H1 (cell line): Measurements from ENCODE around the gene TOMM40. TPM values are rescaled to one million over a fixed set of nuclear protein-coding genes. Genes with fewer than 3 reads are reported as not detected.

ENCODE experiments used
- CBX5 ChIP-seq: fragments of 300-800, 300-1000 bp; sonication (generic); IDR thresholded peaks from 2 replicates; pipeline ENCODE4 v1.7.1; 2016; ENCODE audit warnings: antibody characterized with exemption, low read length, low read depth
- PHF8 ChIP-seq: fragments of 200-600 bp; sonication (generic); conservative IDR thresholded peaks from 2 replicates; pipeline ENCODE4 v1.7.1; 2012; ENCODE audit warnings: low read depth, mild to moderate bottlenecking, inconsistent platforms, low read length, moderate library complexity
- TCF12 ChIP-seq: IDR thresholded peaks from 2 replicates; pipeline ENCODE4 v1.6.1; 2011; ENCODE audit warnings: low read depth, mild to moderate bottlenecking, low read length
- polyA plus RNA-seq, 7 experiments: library from polyadenylated mRNA; depleted of rRNA in 3 of 7; stranded (reverse) in 5 of 7; unstranded in 2 of 7; fragments of >200 nt in 5 of 7; fragments of 200-250 nt in 2 of 7; gene quantifications; 1 replicate in 5 of 7; 2 replicates in 1 of 7; 4 replicates in 1 of 7; pipeline versions ENCODE4 v1.2.1 to v1.2.3, GENCODE V29; 2011 to 2013; ENCODE audit warnings: missing spikeins in 2 of 7, mixed read lengths in 2 of 7
- total RNA-seq: library from RNA; stranded (reverse); fragmentation: NEBNext Ultra II Directional; extraction: Animal tissue kit (Norgen Biotek cat#: 25700); gene quantifications from 2 replicates; pipeline ENCODE4 v1.2.1, GENCODE V29; 2021
- TF ChIP-seq, protein P1 (sequence below): IDR thresholded peaks from 2 replicates; pipeline ENCODE4 v1.6.1; 2011; ENCODE audit warnings: low read length, improper control_type of control experiment
- TF ChIP-seq, protein P2 (sequence below): fragments of 300-600 bp; sonication (generic); IDR thresholded peaks from 2 replicates; pipeline ENCODE4 v1.7.1; 2012; ENCODE audit warnings: low read length, moderate library complexity, mild to moderate bottlenecking, inconsistent platforms; ENCODE audit not compliant: insufficient replicate concordance

The TOMM40 gene
- total and polyA plus RNA-seq, 2 of the 8 experiments (the other 6 are each of a cell fraction or from before 2014, with no cell fraction given), result 154 to 179 TPM

DNA sequence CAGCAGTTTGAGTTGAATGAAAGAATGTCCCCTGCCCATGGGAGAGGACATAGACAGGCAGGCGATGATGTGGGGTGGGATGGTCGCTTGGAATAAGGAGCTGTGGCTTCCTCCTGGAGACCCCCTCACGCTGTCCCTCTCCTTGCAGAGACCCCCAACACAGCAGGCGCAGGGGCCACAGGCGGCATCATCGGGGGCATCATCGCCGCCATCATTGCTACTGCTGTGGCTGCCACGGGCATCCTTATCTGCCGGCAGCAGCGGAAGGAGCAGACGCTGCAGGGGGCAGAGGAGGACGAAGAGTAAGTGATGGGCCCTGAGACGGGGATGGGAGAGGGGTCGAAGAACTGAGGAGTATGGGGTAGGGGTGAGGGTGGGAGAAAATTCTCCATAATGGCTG lies 9.0 kb upstream of the TOMM40 start (continued):
- TF ChIP-seq, protein P1, sequence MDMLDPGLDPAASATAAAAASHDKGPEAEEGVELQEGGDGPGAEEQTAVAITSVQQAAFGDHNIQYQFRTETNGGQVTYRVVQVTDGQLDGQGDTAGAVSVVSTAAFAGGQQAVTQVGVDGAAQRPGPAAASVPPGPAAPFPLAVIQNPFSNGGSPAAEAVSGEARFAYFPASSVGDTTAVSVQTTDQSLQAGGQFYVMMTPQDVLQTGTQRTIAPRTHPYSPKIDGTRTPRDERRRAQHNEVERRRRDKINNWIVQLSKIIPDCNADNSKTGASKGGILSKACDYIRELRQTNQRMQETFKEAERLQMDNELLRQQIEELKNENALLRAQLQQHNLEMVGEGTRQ, result no peak
- TF ChIP-seq PHF8, result no peak
- no peak for TF ChIP-seq TCF12
- TF ChIP-seq, protein P2, sequence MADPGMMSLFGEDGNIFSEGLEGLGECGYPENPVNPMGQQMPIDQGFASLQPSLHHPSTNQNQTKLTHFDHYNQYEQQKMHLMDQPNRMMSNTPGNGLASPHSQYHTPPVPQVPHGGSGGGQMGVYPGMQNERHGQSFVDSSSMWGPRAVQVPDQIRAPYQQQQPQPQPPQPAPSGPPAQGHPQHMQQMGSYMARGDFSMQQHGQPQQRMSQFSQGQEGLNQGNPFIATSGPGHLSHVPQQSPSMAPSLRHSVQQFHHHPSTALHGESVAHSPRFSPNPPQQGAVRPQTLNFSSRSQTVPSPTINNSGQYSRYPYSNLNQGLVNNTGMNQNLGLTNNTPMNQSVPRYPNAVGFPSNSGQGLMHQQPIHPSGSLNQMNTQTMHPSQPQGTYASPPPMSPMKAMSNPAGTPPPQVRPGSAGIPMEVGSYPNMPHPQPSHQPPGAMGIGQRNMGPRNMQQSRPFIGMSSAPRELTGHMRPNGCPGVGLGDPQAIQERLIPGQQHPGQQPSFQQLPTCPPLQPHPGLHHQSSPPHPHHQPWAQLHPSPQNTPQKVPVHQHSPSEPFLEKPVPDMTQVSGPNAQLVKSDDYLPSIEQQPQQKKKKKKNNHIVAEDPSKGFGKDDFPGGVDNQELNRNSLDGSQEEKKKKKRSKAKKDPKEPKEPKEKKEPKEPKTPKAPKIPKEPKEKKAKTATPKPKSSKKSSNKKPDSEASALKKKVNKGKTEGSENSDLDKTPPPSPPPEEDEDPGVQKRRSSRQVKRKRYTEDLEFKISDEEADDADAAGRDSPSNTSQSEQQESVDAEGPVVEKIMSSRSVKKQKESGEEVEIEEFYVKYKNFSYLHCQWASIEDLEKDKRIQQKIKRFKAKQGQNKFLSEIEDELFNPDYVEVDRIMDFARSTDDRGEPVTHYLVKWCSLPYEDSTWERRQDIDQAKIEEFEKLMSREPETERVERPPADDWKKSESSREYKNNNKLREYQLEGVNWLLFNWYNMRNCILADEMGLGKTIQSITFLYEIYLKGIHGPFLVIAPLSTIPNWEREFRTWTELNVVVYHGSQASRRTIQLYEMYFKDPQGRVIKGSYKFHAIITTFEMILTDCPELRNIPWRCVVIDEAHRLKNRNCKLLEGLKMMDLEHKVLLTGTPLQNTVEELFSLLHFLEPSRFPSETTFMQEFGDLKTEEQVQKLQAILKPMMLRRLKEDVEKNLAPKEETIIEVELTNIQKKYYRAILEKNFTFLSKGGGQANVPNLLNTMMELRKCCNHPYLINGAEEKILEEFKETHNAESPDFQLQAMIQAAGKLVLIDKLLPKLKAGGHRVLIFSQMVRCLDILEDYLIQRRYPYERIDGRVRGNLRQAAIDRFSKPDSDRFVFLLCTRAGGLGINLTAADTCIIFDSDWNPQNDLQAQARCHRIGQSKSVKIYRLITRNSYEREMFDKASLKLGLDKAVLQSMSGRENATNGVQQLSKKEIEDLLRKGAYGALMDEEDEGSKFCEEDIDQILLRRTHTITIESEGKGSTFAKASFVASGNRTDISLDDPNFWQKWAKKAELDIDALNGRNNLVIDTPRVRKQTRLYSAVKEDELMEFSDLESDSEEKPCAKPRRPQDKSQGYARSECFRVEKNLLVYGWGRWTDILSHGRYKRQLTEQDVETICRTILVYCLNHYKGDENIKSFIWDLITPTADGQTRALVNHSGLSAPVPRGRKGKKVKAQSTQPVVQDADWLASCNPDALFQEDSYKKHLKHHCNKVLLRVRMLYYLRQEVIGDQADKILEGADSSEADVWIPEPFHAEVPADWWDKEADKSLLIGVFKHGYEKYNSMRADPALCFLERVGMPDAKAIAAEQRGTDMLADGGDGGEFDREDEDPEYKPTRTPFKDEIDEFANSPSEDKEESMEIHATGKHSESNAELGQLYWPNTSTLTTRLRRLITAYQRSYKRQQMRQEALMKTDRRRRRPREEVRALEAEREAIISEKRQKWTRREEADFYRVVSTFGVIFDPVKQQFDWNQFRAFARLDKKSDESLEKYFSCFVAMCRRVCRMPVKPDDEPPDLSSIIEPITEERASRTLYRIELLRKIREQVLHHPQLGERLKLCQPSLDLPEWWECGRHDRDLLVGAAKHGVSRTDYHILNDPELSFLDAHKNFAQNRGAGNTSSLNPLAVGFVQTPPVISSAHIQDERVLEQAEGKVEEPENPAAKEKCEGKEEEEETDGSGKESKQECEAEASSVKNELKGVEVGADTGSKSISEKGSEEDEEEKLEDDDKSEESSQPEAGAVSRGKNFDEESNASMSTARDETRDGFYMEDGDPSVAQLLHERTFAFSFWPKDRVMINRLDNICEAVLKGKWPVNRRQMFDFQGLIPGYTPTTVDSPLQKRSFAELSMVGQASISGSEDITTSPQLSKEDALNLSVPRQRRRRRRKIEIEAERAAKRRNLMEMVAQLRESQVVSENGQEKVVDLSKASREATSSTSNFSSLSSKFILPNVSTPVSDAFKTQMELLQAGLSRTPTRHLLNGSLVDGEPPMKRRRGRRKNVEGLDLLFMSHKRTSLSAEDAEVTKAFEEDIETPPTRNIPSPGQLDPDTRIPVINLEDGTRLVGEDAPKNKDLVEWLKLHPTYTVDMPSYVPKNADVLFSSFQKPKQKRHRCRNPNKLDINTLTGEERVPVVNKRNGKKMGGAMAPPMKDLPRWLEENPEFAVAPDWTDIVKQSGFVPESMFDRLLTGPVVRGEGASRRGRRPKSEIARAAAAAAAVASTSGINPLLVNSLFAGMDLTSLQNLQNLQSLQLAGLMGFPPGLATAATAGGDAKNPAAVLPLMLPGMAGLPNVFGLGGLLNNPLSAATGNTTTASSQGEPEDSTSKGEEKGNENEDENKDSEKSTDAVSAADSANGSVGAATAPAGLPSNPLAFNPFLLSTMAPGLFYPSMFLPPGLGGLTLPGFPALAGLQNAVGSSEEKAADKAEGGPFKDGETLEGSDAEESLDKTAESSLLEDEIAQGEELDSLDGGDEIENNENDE, result no peak
- TF ChIP-seq CBX5, result no peak
